Suprapubic skin (tissue), 4 donors: Measurements from ENCODE around the gene DDX41. TPM values are rescaled to one million over a fixed set of nuclear protein-coding genes. Genes with fewer than 3 reads are reported as not detected.

ENCODE experiments used
- DNase-seq, 2 donors: peaks; one replicate each; pipeline ENCODE4 v3.0.0-alpha.2; 2019; ENCODE audit warnings: low spot score in 2 of 2
- H3K27ac ChIP-seq: fragments of 200-600 bp; sonication (generic); one replicate; pipeline ENCODE4 v1.5.1; 2019
- H3K27me3 ChIP-seq: fragments of 200-600 bp; sonication (generic); one replicate; pipeline ENCODE4 v1.5.1; 2019
- H3K36me3 ChIP-seq: fragments of 200-600 bp; sonication (generic); one replicate; pipeline ENCODE4 v1.5.1; 2019
- H3K4me1 ChIP-seq: fragments of 200-600 bp; sonication (generic); one replicate; pipeline ENCODE4 v1.5.1; 2019
- H3K4me3 ChIP-seq: fragments of 200-600 bp; sonication (generic); one replicate; pipeline ENCODE4 v1.5.1; 2019; ENCODE audit warnings: mild to moderate bottlenecking
- H3K9me3 ChIP-seq: fragments of 200-600 bp; sonication (generic); one replicate; pipeline ENCODE4 v1.5.1; 2019
- CTCF ChIP-seq, 2 donors: fragments of 200-600 bp in 1 of 2; fragments of 450-650 bp in 1 of 2; sonication (generic) in 1 of 2; IDR thresholded peaks; one replicate each; pipeline ENCODE4 v1.5.1; 2016 to 2019; ENCODE audit warnings: antibody characterized with exemption in 2 of 2, mild to moderate bottlenecking in 1 of 2, moderate library complexity in 1 of 2
- EP300 ChIP-seq: sonication (generic); formaldehyde crosslinking; IDR thresholded peaks from one replicate; pipeline ENCODE4 v1.6.1; 2017; ENCODE audit warnings: antibody characterized with exemption
- POLR2A ChIP-seq, 2 donors: fragments of 450-650 bp; IDR thresholded peaks; one replicate each; pipeline ENCODE4 v1.6.1; 2017; ENCODE audit warnings: antibody characterized with exemption in 2 of 2, mild to moderate bottlenecking in 2 of 2, moderate library complexity in 2 of 2
- POLR2AphosphoS5 ChIP-seq, 3 donors: sonication (generic); formaldehyde crosslinking; IDR thresholded peaks; one replicate each; pipeline ENCODE4 v1.6.1; 2017; ENCODE audit warnings: antibody characterized with exemption in 3 of 3
- WGBS: methylation state at CpG from one replicate; pipeline ENCODE4 v1.1.5; 2018; 5-methylcytosine and 5-hydroxymethylcytosine counted together
- total RNA-seq, 4 donors: library from RNA; depleted of rRNA; stranded (reverse); fragments of >200 nt; gene quantifications; one replicate each; pipeline ENCODE4 v1.1.0, GENCODE V29; 2016

Gene DDX41
- total RNA-seq, 4 donors from 2014 or later = 83.8 to 148 (median 103) TPM

- 93% methylated on average over 6 of the region's 6 CpGs for WGBS
- Histone ChIP-seq H3K27ac (no peak overlapping the region), H3K4me3 (no peak overlapping the region), H3K9me3 (no peaks in the 10 kb centered on the region), H3K4me1 (peaks cover 20% of the 10 kb centered on the region), H3K27me3 (no peaks in the 10 kb centered on the region), H3K36me3 (peaks cover 87% of the 10 kb centered on the region)
- DNase-seq = peak in 1 of 2 donors; percentile 20
- no peak for TF ChIP-seq EP300
- no peak for TF ChIP-seq POLR2A (IDR thresholded peaks at IDR 0.05)
- TF ChIP-seq POLR2AphosphoS5 (IDR thresholded peaks at IDR 0.05) = no peak
- TF ChIP-seq CTCF (IDR thresholded peaks at IDR 0.05) = no peak
These were observed 10.0 kb upstream of the DDX41 start for GRCh38 chr5:177526791-177527190.

- Histone ChIP-seq H3K27ac (no peak overlapping the region), H3K9me3 (no peaks in the 10 kb centered on the region), H3K27me3 (no peaks in the 10 kb centered on the region), H3K4me1 (peaks cover 16% of the 10 kb centered on the region), H3K36me3 (peaks cover 87% of the 10 kb centered on the region), H3K4me3 (no peak overlapping the region)
- TF ChIP-seq POLR2A (IDR thresholded peaks at IDR 0.05) = no peak
- no peak for TF ChIP-seq POLR2AphosphoS5 (IDR thresholded peaks at IDR 0.05)
- TF ChIP-seq CTCF (IDR thresholded peaks at IDR 0.05) = no peak
- TF ChIP-seq EP300 = no peak
- WGBS = 90% methylated on average over 4 of the region's 4 CpGs
- DNase-seq = peak in 1 of 2 donors; percentile 35
These were observed 9.4 kb upstream of the DDX41 start for GRCh38 chr5:177526191-177526590.

GRCh38 chr5:177524941-177525655 lies 8.3 kb upstream of the DDX41 start:
- TF ChIP-seq CTCF (IDR thresholded peaks at IDR 0.05) (no peak), POLR2AphosphoS5 (IDR thresholded peaks at IDR 0.05) (no peak), EP300 (no peak), POLR2A (IDR thresholded peaks at IDR 0.05) (no peak)
- Histone ChIP-seq H3K27me3 (no peaks in the 10 kb centered on the region), H3K36me3 (peaks cover 87% of the 10 kb centered on the region), H3K4me1 (peaks cover 6% of the 10 kb centered on the region), H3K27ac (no peak overlapping the region), H3K9me3 (no peaks in the 10 kb centered on the region), H3K4me3 (no peak overlapping the region)
- WGBS = 74% methylated on average over 9 of the region's 10 CpGs
- peak in 1 of 2 donors; percentile 65 for DNase-seq

GRCh38 chr5:177524539-177524900 lies 7.8 kb upstream of the DDX41 start:
- no peak overlapping the region for H3K4me3 ChIP-seq
- no peaks in the 10 kb centered on the region for H3K27me3 ChIP-seq
- TF ChIP-seq POLR2A (IDR thresholded peaks at IDR 0.05) (no peak), CTCF (IDR thresholded peaks at IDR 0.05) (no peak), EP300 (no peak), POLR2AphosphoS5 (IDR thresholded peaks at IDR 0.05) (no peak)
- no peak overlapping the region for H3K27ac ChIP-seq
- no CpG with 5 or more reads among the region's 12 CpGs for WGBS
- H3K9me3 ChIP-seq = no peaks in the 10 kb centered on the region
- H3K4me1 ChIP-seq = peaks cover under 1% of the 10 kb centered on the region
- H3K36me3 ChIP-seq = peaks cover 87% of the 10 kb centered on the region
- DNase-seq = no peak

GRCh38 chr5:177523711-177524538 lies 7.2 kb upstream of the DDX41 start:
- Histone ChIP-seq H3K27me3 (no peaks in the 10 kb centered on the region), H3K4me1 (peaks cover 4% of the 10 kb centered on the region), H3K9me3 (no peaks in the 10 kb centered on the region), H3K4me3 (no peak overlapping the region), H3K36me3 (peaks cover 81% of the 10 kb centered on the region), H3K27ac (no peak overlapping the region)
- no peak for TF ChIP-seq POLR2AphosphoS5 (IDR thresholded peaks at IDR 0.05)
- TF ChIP-seq POLR2A (IDR thresholded peaks at IDR 0.05) = no peak
- no peak for TF ChIP-seq EP300
- no peak for TF ChIP-seq CTCF (IDR thresholded peaks at IDR 0.05)
- WGBS = 94% methylated on average over 14 of the region's 19 CpGs
- DNase-seq = no peak
